ENCODE data around the gene BDKRB2.

Gene BDKRB2

DNA sequence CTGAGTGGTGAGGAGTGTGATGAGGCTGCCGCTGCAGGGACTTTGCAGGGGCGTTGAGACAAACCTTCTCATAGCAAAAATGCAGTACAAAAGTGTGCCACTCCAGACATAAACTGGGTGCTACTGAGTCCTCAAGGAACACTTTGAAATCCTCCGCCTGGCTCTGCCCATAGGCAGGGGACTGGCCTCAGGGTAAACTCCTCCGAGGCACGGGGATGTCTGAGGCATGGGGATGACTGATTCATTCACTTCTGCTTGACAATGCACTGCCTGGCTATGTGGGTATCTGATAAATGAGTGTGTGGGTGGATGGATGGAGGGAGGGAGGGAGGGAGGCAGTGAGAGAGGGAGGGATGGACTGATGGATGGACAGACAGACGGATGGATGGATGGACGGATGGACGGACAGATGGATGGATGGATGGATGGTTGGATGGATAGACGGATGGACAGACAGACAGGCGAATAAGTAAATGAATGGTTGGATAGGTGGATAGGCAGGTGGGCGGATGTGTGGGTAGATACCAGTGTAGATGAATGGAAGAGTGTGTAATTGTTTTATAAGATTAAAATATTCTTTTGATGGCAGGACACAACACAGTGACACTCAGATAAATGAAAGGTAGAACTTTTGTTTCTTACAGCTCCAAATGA, 2.1 kb upstream of the BDKRB2 start:
- H3K27ac Mint-ChIP-seq = no peak overlapping the region
- DNase-seq = no peak
- no peaks in the 10 kb centered on the region for H3K36me3 Mint-ChIP-seq (ENCODE audit: low read depth)
- no peak overlapping the region for H3K4me3 Mint-ChIP-seq
- H3K9me3 Mint-ChIP-seq = no peaks in the 10 kb centered on the region
- peaks cover 43% of the 10 kb centered on the region for H3K27me3 Mint-ChIP-seq
- peaks cover 15% of the 10 kb centered on the region for H3K4me1 Mint-ChIP-seq (ENCODE audit: low read depth)

DNA sequence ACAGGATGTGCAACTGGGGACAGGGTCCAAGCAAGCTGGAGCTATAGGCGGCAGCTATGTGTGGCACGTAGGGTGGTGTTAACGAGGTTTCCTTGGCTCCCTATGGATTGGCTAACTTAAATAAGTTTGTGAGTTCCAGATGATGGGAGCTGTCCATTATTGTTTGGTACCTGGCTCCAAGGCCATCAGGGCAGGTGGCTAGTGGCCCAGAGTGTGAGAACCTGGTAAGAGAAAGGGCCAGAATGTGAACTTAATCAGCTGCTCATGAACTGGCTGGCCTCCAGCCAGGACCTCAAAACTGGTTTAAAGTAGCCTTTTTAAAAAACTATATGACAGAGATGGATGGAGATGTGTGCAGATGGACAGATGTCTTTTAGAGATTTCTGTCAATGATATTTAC, 1.5 kb upstream of the BDKRB2 start:
- Mint-ChIP-seq H3K36me3 (ENCODE audit: low read depth) (no peaks in the 10 kb centered on the region), H3K4me1 (ENCODE audit: low read depth) (peaks cover 14% of the 10 kb centered on the region), H3K9me3 (no peaks in the 10 kb centered on the region), H3K27ac (no peak overlapping the region), H3K27me3 (peaks cover 46% of the 10 kb centered on the region), H3K4me3 (no peak overlapping the region)
- no peak for DNase-seq

DNA sequence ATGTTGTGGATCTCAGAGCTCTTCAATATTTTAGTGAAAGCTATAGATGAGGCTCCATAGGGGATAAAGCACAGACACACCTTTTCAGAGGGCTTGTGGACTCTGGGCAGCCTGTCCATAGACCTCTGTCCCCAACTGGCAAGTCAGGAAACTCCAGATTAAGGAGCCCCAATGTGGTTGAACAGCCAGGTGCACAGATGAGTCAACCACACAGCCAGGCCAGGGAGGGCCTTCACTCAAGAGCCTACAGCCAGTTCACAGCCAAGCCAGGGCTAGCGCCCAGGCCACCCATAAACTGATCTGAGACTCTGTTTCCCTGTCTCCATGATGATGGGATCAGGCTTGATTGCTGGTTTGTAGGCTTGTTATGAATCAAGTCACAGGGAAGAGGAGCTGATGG, 1.0 kb upstream of the BDKRB2 start:
- Mint-ChIP-seq H3K27me3 (peaks cover 51% of the 10 kb centered on the region), H3K4me3 (no peak overlapping the region), H3K4me1 (ENCODE audit: low read depth) (peaks cover 9% of the 10 kb centered on the region), H3K9me3 (no peaks in the 10 kb centered on the region), H3K36me3 (ENCODE audit: low read depth) (no peaks in the 10 kb centered on the region), H3K27ac (no peak overlapping the region)
- DNase-seq = no peak

DNA sequence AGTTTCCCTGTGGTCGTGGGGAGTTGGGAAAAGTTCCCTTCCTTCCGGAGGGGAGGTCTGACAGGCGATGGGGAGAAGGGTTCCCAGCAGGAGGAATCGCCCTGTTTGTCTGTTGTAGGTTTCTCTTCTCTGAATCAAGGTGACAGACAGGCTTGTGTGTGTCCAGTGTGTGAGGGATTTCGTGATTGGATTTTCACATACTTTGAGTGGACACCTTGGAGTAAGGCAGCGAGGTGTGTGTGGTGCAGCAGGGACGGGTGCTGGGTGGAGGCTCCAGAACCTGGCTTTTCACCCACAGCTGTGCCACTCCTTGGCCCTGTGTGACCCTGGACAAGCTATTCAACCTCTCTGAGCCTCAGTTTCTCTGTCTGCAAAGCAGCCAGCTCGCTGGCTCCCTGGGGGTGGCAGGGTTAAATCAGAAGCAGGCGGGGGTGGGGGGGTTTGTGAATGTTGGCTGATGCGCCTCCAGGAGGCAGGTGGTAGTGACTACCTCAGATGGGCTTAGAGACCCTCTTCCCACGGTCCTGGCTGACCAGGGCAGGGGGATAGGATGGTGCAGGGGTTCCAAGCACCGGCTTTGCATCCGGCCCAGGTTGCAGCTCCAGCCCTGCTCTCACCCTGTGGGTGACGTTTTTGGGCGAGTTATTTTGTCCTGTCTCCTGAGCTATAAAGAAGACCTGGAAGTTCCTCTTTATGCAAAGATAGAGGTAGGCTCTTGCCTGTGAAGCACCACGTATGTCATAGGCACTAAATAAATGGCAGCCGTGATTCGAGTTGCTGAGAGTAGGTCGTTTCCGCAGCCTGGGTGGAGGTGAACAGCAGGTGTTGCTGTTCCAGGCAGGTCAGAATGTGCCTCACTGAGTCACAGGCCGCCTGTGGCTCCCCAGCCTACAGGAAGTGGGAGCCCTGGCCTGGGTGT, 679 bp downstream of the BDKRB2 start:
- DNase-seq = no peak
- H3K36me3 Mint-ChIP-seq (ENCODE audit: low read depth) = no peaks in the 10 kb centered on the region
- H3K9me3 Mint-ChIP-seq = no peaks in the 10 kb centered on the region
- peaks cover 6% of the 10 kb centered on the region for H3K4me1 Mint-ChIP-seq (ENCODE audit: low read depth)
- no peak overlapping the region for H3K27ac Mint-ChIP-seq
- no peak overlapping the region for H3K4me3 Mint-ChIP-seq
- H3K27me3 Mint-ChIP-seq = peaks cover 55% of the 10 kb centered on the region

DNA sequence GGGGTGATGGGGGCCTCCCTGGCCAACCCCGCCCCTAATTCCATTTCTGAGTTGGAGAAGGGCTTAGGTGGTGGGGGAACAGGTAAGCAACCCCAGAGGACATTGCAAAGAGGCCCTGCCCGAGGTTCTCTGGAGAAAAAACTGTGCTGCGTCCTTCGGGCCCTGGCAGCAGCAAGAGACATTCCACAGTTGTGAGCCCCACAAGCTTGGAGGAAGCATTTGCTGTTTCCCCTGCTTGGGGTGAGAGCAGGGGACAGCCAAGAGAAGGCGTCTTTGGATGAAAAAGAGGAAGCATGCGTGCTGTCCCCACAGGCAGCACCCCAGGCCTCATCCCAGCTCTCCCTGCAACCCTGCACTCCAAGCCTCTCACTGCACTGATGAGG, 1.3 kb downstream of the BDKRB2 start:
- H3K27ac Mint-ChIP-seq = no peak overlapping the region
- H3K9me3 Mint-ChIP-seq = no peaks in the 10 kb centered on the region
- peaks cover 6% of the 10 kb centered on the region for H3K4me1 Mint-ChIP-seq (ENCODE audit: low read depth)
- H3K36me3 Mint-ChIP-seq (ENCODE audit: low read depth) = no peaks in the 10 kb centered on the region
- peaks cover 55% of the 10 kb centered on the region for H3K27me3 Mint-ChIP-seq
- no peak overlapping the region for H3K4me3 Mint-ChIP-seq
- DNase-seq = no peak

DNA sequence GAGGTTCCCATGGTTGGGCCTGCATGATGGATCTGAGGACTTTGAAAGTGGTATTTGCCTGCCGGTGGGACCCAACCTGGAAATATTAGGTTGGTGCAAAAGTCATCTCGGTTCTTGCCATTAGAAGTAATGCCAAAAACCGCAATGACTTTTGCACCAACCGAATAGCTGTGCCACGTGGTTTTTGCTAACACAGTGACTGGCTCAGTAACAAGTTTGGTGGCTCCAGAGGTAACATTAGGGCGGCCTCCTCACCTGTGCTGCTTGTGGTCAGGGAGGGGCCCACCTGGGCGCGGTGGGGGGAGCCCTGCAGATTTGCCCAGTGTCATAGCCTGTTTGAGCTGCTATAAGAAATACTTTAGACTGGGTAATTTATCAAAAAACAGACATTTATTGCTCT, 1.8 kb downstream of the BDKRB2 start:
- Mint-ChIP-seq H3K36me3 (ENCODE audit: low read depth) (no peaks in the 10 kb centered on the region), H3K27me3 (peaks cover 54% of the 10 kb centered on the region), H3K9me3 (no peaks in the 10 kb centered on the region), H3K4me3 (no peak overlapping the region), H3K4me1 (ENCODE audit: low read depth) (peaks cover 6% of the 10 kb centered on the region), H3K27ac (no peak overlapping the region)
- no peak for DNase-seq

DNA sequence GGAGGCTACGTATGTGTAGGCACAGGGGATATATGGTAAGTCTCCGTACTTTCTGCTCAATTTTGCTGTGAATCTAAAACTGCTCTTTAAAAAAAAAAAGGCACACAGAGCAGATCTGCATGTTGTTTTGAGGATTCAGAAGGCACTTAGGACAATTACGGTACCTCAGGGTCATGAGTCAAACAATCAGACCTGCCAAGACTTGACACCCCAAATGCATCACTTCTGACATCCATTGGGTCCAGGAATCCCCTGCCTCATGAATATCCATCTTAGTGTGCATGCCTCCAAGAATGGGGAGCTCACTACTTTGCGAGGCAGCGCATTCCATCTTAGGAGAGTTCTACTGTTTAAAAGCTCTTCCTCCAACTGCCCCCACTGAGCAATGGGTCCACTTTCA, 3.0 kb downstream of the BDKRB2 start:
- Mint-ChIP-seq H3K27me3 (peaks cover 44% of the 10 kb centered on the region), H3K4me1 (ENCODE audit: low read depth) (peaks cover 6% of the 10 kb centered on the region), H3K36me3 (ENCODE audit: low read depth) (no peaks in the 10 kb centered on the region), H3K4me3 (no peak overlapping the region), H3K9me3 (peaks cover 2% of the 10 kb centered on the region), H3K27ac (no peak overlapping the region)
- DNase-seq = no peak

DNA sequence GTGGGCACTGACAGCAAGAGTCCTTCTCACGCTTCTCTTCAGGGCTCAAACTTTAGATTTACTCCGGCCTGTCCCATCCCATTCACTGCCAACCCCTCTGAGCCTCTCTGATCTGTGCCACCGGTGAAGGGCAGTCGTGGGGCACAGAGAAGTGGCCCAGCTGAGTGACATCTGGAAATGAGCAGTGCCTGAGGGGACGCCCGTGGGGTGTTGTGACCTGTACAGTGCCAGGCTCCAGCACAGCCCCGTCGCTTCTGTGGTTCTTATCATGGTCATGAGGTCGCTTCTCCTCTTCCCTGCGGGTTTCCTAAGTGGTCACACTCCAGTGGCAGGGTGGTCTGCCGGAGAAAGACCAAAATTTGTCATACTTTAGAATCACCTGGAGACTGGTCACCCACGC, 4.1 kb downstream of the BDKRB2 start:
- Mint-ChIP-seq H3K27me3 (peaks cover 34% of the 10 kb centered on the region), H3K9me3 (peaks cover 2% of the 10 kb centered on the region), H3K27ac (no peak overlapping the region), H3K4me1 (ENCODE audit: low read depth) (peaks cover 6% of the 10 kb centered on the region), H3K36me3 (ENCODE audit: low read depth) (no peaks in the 10 kb centered on the region), H3K4me3 (no peak overlapping the region)
- DNase-seq = no peak

DNA sequence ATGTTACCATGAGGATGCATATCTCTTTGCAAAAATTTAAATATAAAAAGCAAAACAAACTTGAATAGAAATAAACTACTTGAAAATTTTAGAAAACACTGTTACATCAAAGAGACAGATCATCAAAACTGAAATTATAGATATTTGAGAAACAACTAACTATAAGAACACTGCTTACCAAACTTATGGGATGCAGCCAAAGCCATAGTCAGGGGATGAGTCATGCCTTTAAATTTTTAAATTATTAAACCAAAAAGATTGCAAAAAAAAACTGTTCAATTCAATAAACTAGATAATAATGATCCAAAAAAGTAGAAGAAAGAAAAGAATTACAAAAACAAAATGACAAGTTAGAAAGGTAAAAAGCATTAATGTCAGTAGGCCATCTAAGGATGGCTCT, 7.5 kb downstream of the BDKRB2 start:
- Mint-ChIP-seq H3K9me3 (peaks cover 2% of the 10 kb centered on the region), H3K4me1 (ENCODE audit: low read depth) (no peaks in the 10 kb centered on the region), H3K36me3 (ENCODE audit: low read depth) (no peaks in the 10 kb centered on the region), H3K27ac (no peak overlapping the region), H3K27me3 (peaks cover 18% of the 10 kb centered on the region), H3K4me3 (no peak overlapping the region)
- no peak for DNase-seq

DNA sequence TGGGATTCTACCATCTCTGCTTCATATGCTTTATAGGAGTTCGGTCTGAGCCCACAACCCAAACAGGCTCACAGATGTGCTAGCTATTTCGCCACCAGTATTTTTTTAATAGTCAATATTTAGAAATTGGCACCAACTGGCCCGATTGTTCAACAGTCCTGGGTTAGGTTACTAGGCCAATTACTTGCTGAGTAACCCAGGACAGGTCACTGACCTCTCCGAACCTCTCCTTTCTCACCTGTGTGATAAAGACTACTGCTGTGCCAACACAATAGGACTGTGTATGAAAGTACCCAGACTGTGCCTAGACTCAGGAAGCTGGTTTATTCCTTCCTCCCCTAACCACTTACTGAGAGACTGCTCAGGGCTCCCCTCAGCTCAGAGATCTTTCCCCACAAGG, 8.3 kb downstream of the BDKRB2 start:
- Mint-ChIP-seq H3K36me3 (ENCODE audit: low read depth) (no peaks in the 10 kb centered on the region), H3K4me1 (ENCODE audit: low read depth) (no peaks in the 10 kb centered on the region), H3K27me3 (peaks cover 14% of the 10 kb centered on the region), H3K4me3 (no peak overlapping the region), H3K27ac (no peak overlapping the region), H3K9me3 (peaks cover 2% of the 10 kb centered on the region)
- DNase-seq = no peak

DNA sequence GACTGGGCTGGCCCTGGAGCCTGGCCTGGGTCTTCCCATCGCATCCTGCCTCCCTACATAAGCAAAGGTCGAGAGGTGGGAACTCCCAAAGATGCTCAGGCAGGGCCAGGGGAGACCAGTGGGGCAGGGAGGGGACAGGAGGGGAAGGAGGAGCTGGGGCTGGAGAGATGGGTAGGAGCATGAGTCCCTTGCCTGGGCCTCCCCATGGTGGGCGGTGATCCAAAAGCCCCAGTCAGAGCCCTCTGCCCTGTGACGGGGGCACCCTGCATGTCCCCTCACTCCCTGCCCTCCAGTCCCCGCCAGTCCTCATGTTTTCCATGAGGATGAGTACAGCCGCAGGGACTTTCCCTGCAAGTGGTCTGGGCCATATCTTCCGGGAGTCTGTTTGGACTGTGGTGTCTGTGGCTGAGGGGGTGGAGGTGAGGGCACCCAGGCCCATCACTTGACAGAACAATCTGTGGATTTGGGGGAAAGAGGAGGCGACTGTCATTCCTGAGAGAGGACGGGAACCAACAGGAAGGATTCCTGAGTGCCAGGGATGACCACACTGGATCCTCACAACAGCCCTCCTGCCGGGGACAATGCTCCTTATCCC, 9.3 kb downstream of the BDKRB2 start:
- Mint-ChIP-seq H3K9me3 (peaks cover 2% of the 10 kb centered on the region), H3K27me3 (peaks cover 5% of the 10 kb centered on the region), H3K4me3 (no peak overlapping the region), H3K27ac (no peak overlapping the region), H3K36me3 (ENCODE audit: low read depth) (no peaks in the 10 kb centered on the region), H3K4me1 (ENCODE audit: low read depth) (no peaks in the 10 kb centered on the region)
- DNase-seq = no peak

DNA sequence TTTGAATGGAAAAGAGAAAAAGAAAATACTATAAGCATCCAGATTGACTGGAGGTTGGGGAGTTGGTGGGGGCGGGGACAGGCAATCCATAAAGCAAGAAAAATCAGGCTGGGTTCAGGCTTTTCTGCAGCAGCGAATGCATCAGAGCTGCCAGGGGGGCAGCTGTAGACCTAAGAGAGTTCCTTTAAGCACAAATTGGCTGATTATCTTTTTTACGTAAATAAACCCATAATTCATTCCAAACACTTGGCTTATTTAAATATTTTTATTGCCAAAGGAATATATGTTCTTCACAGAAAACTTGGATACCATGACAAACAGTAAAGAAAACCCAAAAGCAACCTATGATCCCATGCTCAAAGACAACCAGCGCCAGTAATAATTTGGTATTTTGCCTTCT, 10.2 kb downstream of the BDKRB2 start:
- H3K27me3 Mint-ChIP-seq = peaks cover 3% of the 10 kb centered on the region
- H3K4me1 Mint-ChIP-seq (ENCODE audit: low read depth) = no peaks in the 10 kb centered on the region
- H3K9me3 Mint-ChIP-seq = peaks cover 2% of the 10 kb centered on the region

DNA sequence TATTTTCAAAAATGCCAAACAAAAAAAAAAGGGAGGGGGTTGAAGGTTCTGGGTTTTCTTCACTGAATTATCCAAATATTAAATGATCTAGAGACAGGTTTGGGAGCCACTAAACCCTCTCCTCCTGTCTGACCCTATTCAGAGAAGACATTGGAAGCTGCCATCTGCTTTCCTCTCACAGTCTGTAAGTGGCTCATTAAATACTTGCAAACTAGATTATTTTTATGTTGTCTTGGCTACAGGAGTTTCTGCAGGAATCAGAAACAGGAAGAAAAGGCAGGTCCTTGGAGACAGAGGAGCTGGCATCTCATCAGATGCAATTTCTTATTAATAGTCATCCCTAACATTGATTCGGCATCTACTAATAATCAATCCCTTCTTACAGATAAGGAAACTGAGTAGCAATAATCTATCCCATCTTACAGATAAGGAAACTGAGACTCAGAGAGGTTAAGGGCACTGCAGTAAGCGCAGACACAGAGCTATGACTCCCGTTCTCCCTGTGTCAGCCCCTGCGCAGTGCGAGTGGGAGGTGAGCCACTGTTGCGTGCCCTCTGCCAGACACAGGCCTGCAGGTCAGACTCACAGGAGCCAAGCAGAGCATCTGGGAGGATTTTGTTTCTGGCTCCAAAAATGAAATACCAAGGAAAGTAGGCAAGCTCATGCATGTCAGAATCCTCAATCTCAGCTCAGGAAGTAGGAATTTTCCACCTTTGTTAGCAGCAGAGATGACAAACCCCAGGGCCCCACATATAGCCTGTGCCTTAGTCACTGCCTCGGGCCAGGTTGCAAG, 11.0 kb downstream of the BDKRB2 start:
- Mint-ChIP-seq H3K36me3 (ENCODE audit: low read depth) (no peaks in the 10 kb centered on the region), H3K9me3 (peaks cover 2% of the 10 kb centered on the region), H3K4me3 (no peak overlapping the region), H3K27ac (no peak overlapping the region), H3K27me3 (peaks cover 8% of the 10 kb centered on the region), H3K4me1 (ENCODE audit: low read depth) (no peaks in the 10 kb centered on the region)
- no peak for DNase-seq

More for the DNA sequence above, 10.2 kb downstream of the BDKRB2 start:
- Mint-ChIP-seq H3K36me3 (ENCODE audit: low read depth) (no peaks in the 10 kb centered on the region), H3K4me3 (no peak overlapping the region), H3K27ac (no peak overlapping the region)
- DNase-seq = no peak

DNA sequence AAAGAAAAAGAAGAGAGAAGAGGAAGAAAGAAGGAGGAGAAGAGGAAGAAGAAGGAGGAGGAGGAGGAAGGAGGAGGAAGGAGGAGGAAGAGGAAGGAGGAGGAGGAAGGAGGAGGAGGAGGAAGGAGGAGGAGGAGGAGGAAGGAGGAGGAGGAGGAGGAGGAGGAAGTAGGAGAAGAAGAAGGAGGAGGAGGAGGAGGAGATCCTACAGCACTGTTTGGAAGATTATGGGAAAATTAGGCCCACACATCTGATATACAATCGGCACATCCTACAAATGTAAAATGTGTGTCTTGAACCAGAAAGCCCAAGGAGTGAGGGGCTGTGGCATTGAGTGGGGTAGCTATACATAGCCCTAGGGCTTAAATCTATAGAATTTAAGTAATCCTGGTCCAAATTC, 12.0 kb downstream of the BDKRB2 start:
- no peak overlapping the region for H3K27ac Mint-ChIP-seq
- H3K4me3 Mint-ChIP-seq = no peak overlapping the region
- H3K9me3 Mint-ChIP-seq = peaks cover 2% of the 10 kb centered on the region

More for the DNA sequence above, 12.0 kb downstream of the BDKRB2 start:
- H3K4me1 Mint-ChIP-seq (ENCODE audit: low read depth) = no peaks in the 10 kb centered on the region
- peaks cover 17% of the 10 kb centered on the region for H3K27me3 Mint-ChIP-seq
- DNase-seq = no peak
- H3K36me3 Mint-ChIP-seq (ENCODE audit: low read depth) = no peaks in the 10 kb centered on the region
